HG03103 (cell line): ENCODE data around the gene TMEM258.

Experiments used
- ATAC-seq: cut with Tn5 transposase; IDR thresholded peaks from one replicate; pipeline ENCODE4 v1.9.1; 2021; ENCODE audit warnings: low read depth; ENCODE audit not compliant: unreplicated experiment

Gene TMEM258

DNA sequence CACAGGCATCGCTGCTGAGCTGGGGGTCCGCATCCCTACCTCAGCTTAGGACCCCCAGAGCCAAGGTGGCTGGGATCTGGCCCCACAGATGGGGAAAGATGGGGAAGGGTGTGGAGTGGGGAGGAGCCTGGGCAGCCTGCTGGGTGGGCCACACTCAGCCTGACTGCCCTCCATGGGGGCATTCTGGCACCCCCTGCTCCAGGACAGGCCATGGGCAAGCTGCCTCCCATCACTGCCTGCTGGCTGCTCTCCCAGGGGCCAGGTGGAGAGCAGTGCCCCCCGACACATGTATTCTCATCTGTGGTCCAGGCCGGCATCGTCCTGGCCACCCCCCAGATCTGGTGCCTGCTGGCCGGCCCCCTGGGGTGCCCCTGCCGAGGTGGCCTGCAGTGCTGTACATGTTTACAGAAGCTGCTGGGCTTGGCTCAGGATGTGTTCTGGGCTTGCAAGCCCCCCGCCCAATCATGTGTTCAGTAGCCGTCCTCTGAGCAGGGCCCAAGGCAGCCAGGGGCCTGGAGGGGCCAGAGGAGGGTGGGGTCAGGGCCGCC, 47.7 kb downstream of the TMEM258 start:
- no peak for ATAC-seq

DNA sequence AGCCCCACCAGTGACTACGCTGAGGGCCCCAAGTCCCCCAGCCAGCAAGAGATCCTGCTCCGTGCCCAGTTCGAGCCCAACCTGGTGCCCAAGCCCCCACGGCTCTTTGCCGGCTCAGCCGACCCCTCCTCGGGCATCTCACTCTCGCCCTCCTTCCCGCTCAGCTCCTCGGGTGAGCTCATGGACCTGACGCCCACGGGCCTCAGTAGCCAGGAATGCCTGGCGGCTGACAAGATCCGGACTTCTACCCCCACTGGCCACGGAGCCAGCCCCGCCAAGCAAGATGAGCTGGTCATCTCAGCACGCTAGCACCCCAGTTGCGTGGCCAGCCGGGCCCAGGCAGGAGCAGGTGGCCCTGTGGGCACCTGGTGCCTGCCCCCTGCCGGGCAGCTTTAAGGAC, 48.2 kb downstream of the TMEM258 start:
- no peak for ATAC-seq

DNA sequence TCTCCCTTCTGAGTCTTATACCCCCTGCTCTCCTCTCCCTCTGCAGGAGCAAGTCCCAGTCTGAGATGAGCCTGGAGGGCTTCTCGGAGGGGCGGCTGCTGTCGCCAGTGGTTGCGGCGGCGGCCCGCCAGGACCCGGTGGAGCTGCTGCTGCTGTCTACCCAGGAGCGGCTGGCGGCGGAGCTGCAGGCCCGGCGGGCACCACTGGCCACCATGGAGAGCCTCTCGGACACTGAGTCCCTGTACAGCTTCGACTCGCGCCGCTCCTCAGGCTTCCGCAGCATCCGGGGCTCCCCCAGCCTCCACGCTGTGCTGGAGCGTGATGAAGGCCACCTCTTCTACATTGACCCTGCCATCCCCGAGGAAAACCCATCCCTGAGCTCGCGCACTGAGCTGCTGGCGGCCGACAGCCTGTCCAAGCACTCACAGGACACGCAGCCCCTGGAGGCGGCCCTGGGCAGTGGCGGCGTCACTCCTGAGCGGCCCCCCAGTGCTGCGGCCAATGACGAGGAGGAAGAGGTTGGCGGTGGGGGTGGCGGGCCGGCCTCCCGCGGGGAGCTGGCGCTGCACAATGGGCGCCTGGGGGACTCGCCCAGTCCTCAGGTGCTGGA, 48.8 kb downstream of the TMEM258 start:
- ATAC-seq, result no peak

DNA sequence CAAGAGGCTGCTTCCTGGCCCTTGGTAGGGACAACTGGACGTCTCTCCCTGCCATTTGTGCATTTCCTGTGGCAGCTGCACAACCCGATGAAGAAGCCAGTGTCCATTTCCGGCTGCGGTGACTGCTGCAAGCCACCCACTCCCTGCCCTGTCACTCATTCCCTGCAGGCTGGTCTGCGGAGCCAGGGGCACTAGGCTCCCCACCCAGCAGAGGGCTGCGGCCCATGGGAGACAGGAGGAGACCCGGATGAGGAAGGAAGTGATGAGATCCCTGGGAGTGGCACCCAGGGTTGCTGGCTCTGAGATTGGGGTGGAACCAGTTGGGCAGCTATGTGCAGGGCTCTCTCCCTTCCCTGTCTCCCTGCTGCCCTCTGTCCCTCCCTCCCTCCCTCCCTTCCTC, 50.0 kb downstream of the TMEM258 start:
- no peak for ATAC-seq

DNA sequence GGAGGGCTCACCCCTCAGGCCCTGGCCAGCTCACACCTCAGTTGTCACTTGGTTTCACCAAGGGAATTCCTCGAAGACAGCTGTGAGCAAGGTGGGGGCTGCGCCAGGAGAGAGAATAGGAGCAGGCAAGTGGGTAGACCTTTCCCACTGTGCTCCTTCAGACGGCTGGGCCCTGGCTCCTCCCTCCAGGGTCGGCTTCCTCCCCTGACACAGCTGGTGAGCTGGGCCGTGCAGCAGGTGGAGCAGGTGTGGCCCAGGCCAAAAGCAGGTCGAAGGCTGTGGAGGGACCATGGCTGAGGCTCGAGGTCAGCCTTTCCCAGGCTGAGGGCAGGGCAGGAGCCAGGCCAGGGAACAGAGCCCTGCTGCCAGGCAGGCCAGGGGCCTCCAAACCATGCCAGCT, 52.4 kb downstream of the TMEM258 start:
- ATAC-seq, result no peak

DNA sequence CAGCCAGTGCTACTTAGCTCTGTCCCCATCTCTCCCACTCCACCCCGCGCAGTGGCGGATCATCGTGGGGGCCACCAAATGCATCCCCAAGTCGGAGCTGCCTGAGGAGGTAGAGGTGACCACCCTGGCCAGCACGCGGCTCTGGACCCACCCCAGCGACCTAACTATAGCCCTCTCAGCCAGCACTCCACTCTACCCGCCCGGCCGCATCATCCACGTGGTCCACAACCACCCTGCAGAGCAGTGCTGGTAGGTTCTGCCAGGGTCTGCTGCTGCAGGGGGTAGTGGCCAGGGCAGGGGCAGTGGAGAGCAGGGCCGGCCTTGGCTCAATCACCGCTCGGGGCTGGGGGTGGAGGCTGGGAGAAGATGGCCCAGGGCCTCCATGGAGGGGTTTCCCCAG, 53.0 kb downstream of the TMEM258 start:
- no peak for ATAC-seq
